Astrocyte of the spinal cord (primary cell): ENCODE measurements around the gene AKR1C2.
"Not testable (repeated sequence)": the region's sequence is repeated elsewhere in the genome, so short reads cannot be mapped to it uniquely, and the experiment has no call there.

Source experiments
- DNase-seq: peaks from one replicate; pipeline ENCODE4 v3.0.0; 2011; ENCODE audit warnings: low read depth, low spot score
- H3K4me3 ChIP-seq: 2 replicates; pipeline ENCODE4 v1.5.1; 2011; ENCODE audit warnings: low read depth, mild to moderate bottlenecking, low read length, moderate library complexity
- in situ Hi-C: cut with HindIII; loops from 2 replicates; pipeline ENCODE4 v1.10.0; 2017; ENCODE audit warnings: low sequenced_read_pairs
- TF ChIP-seq, protein P1 (sequence below): IDR thresholded peaks from 2 replicates; pipeline ENCODE4 v1.5.1; 2012; ENCODE audit warnings: low read depth, mild to moderate bottlenecking, low read length, inconsistent platforms

Gene AKR1C2

DNA sequence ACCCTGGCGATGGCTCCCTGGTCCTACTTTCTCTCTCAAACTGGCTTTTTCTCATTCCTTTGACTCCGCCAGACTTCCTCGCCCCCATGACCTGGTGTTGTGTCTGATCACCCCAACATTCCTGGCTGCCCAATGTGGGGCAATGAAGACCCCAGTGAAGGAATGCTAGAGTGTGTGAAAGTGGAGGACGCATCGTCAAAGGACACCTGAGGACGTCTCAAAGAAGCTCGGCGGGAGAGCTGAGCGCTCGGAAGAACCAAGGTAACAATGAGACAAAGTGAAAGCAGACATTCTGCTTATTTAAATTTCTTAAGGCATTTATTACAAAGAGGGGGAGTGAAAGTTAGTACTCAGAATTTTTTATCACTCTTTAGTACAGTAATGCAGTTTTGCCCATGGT lies 31.7 kb upstream of the AKR1C2 start:
- TF ChIP-seq, protein P1, sequence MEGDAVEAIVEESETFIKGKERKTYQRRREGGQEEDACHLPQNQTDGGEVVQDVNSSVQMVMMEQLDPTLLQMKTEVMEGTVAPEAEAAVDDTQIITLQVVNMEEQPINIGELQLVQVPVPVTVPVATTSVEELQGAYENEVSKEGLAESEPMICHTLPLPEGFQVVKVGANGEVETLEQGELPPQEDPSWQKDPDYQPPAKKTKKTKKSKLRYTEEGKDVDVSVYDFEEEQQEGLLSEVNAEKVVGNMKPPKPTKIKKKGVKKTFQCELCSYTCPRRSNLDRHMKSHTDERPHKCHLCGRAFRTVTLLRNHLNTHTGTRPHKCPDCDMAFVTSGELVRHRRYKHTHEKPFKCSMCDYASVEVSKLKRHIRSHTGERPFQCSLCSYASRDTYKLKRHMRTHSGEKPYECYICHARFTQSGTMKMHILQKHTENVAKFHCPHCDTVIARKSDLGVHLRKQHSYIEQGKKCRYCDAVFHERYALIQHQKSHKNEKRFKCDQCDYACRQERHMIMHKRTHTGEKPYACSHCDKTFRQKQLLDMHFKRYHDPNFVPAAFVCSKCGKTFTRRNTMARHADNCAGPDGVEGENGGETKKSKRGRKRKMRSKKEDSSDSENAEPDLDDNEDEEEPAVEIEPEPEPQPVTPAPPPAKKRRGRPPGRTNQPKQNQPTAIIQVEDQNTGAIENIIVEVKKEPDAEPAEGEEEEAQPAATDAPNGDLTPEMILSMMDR = no peak
- no peak for DNase-seq
- in situ Hi-C loops = no loop called here
- no peak overlapping the region for H3K4me3 ChIP-seq

DNA sequence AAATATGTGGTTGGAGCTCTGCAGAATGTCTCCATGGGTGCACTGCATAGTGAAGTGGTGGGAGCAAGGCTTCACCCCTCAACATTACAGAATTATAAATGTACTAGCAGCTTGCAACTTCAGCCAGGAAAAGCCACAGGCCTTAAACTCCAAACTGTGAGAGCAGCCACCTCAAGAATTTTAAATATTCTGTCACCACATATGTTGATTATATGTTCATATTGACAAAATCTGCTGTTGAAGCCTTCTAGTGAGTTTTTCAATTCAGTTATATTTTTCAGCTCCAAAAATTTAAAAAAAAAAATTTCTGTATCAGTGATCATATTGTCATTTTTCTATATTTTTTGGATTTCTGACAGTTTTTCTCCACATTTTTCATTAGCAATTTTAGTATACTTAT lies 30.9 kb upstream of the AKR1C2 start:
- TF ChIP-seq, protein P1 = no peak
- no peak for DNase-seq
- in situ Hi-C loops = no loop called here
- no peak overlapping the region for H3K4me3 ChIP-seq

DNA sequence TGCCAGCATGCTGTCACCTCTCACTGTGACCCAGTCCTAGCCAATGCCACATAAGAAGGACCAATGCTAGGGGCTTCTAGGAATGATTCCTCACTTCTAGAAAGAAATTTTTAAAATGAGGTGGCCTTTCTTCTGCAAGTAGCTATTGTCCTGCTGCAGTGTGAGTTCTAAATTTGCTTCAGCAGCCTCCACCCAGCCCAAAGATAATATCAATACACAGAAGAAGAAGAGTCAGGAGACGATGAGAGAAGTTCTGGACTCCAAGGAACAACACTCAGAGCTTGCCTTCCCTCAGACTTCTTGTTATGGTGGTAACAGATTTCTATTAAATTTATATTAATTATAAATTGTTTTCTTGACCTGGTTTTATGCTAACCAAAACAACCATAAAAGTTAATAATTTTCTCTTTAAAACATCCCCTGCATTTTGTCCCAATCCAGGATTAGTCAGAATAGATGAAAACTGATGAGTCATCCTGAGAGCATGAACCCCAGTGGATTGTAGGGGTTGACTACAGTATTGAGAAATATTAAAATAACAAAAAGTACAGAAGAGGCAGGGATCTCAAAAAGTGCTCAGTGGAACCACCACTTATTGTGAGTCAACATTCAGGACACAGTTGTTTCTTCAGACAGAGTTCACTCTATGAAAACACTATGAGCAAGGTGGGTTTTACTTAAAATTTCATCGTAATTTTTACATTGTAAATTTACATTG lies 29.6 kb upstream of the AKR1C2 start:
- in situ Hi-C loops = no loop called here
- TF ChIP-seq, protein P1 = no peak
- H3K4me3 ChIP-seq = no peak overlapping the region
- peak; percentile 36 for DNase-seq

DNA sequence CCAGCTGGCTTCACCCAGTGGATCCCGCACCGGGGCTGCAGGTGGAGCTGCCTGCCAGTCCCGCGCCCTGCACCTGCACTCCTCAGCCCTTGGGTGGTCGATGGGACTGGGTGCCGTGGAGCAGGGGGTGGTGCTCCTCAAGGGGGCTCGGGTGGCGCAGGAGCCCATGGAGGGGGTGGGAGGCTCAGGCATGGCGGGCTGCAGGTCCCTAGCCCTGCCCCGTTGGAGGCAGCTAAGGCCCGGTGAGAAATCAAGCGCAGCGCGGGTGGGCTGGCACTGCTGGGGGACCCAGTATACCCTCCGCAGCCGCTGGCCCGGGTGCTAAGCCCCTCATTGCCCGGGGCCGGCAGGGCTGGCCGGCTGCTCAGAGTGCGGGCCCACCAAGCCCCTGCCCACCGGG lies 28.8 kb upstream of the AKR1C2 start:
- in situ Hi-C loops, DNase-seq, H3K4me3 ChIP-seq: not testable (repeated sequence)

DNA sequence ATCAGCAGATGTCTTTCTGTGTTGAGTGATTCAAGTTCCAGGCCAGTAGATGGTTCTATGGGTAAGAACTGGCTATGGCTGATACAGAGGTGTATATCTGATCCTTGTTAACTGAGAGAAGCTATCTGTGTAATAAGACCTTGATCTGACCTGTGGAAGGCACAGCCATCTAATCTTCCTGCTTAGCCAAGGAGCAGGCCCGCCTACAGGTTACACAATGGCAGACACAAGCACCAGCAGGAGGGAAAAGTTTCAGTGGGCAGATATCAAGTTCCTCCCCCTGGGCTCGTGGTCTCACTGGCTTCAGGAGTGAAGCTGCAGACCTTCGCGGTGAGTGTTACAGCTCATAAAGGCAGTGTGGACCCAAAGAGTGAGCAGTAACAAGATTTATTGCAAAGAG lies 27.9 kb upstream of the AKR1C2 start:
- in situ Hi-C loops = not testable (repeated sequence)

DNA sequence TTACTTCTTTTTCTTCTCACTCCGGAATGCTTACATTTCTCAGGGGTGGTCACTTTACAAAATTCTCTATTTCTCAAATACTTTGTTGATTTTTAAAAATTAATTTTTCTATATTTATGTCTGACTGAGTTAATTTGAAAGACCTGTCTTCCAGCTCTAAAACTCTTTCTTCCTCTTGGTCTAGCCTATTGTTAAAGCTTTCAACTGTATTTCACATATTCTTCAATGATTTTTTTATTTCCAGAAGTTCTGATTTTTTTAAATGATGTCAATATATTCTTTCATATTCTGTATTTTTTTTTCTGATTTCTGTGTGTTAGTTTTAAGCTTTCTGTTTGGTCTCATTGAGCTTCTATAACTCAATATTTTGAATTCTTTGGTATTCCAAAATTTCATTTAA lies 27.3 kb upstream of the AKR1C2 start:
- no peak for DNase-seq

More for the DNA sequence above, 27.9 kb upstream of the AKR1C2 start:
- H3K4me3 ChIP-seq, DNase-seq: not testable (repeated sequence)

DNA sequence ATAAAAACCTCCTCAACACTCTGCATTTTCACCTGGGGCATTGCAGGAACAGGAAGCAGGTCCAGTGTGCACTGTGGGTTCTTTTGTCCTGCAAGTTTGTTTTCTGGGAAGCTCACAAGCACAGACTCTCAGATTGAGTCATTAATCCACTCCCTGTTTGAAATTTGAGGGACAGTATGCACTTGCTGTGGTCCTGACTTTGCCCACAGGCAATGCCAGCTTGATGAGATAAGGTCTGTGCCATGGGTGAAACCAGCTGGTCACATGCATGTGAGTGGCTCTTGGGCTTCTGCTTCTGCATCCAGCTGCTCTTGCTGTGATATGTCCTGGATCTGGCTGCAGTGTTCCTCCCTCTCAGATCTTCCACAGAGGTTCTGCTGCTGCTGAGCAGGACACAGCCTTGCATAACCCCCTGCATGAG lies 21.8 kb upstream of the AKR1C2 start:
- DNase-seq, H3K4me3 ChIP-seq, in situ Hi-C loops: not testable (repeated sequence)

More for the DNA sequence above, 27.3 kb upstream of the AKR1C2 start:
- no peak overlapping the region for H3K4me3 ChIP-seq
- in situ Hi-C loops = no loop called here
- TF ChIP-seq, protein P1 = no peak

DNA sequence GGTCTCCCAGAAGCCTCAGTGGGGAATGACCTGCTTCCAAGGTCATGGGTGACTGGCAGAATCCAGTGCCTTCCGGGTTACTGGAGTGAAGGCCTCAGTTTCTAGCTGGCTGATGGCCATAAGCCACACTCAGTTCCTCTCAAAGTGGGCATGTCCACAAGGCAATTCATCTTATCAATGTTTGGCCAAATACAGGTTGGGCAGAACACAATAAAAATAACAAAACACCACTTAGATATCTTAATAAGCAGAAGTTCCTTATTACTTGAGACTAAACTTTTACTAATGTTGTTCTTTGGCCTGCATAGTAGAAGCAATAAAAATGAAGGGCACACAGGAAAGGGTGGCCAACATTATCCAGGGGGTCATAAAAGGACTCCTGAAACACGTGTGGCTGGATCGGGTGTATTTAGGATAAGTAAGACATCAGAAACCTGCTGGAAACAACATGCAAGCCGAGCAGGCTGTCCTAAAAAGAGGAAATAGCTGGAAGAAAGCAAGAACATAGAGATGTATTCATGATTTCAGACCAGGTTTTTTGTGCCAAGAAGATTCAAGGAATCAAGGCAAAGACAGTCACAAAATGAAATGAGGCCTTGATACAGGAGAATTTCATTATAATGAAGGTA lies 19.6 kb upstream of the AKR1C2 start:
- DNase-seq = no peak
- TF ChIP-seq, protein P1 = no peak
- no peak overlapping the region for H3K4me3 ChIP-seq
- in situ Hi-C loops = no loop called here

DNA sequence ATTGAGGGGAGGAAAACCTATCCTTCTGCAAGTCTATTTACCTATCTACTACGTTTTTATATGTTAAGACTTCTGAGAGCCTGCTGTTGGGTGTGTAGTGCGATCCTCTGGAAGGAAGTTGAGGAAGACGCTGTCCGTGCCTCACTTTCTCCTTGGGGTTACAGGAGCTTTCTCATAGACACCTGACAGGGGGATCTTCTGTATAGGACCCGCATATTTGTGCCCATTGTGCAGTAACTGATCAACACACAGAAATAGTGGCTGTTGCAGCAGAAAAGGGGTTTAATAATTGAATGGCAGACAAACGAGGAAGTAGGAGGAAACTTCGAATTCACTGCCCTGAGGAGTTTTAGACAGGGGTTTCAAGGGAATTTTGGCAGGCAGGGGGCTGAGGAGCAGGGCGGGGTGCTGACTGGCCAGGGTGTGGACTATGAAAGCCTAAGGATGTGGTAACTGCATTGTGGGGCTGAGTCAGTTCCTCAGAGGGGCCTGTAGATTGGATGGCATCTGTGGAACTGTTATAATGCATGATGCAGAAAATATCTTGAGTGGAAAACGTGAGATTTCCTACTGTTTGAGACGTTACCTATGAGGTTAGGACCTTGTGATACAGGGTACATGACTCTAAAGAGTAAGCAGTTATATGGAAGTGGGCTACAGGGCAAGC lies 18.1 kb upstream of the AKR1C2 start:
- in situ Hi-C loops, H3K4me3 ChIP-seq, DNase-seq: not testable (repeated sequence)

DNA sequence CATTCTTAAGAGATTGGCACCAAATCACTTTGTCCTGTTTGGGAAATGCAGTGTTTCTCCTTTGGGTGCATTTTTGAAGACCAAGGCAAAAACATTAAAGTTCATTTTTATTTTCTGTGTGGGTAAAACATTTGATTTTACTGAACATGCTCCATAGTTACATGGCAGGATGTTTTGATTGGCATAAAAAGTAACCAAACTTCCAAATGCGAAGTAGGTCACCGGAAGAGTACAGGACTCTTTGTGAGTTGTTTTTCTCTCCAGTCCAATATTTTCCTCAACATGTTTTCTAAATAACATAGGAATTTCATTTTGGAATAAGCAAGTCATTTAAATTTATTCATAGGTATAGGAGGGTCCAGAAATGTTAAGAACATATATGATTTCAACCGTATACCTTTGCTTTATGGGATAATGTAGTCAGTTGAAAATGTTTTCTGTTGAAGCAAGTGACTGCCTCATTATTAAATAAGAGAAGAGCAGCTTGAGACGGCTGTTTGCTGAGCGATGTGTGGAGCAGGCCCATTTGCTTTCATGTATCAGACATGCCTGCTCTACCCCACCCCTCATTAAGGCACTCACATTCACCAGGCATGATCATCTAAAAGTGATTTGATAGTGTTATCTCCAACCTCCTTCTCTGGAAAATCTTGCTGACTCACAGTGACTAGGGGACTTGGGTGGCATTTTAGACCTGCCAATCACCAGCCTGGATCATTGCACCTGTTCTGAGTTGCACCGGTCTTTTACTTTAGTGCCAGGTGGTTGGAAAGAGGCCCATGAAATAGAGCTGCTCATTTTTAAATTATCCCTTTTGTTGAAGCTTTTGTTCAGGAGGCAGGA lies 16.3 kb upstream of the AKR1C2 start:
- not testable (repeated sequence) for DNase-seq

More for the DNA sequence above, 16.3 kb upstream of the AKR1C2 start:
- H3K4me3 ChIP-seq, in situ Hi-C loops: not testable (repeated sequence)
